DMS 273 treated with DMSO at 0.1 percent for 48 hours (cell line): ENCODE data around the gene BAIAP3.

Source experiments
- DNase-seq: peaks from one replicate; lab custom pipeline; 2025; lab: John Stamatoyannopoulos, UW

Gene BAIAP3

GRCh38 chr16:1348441-1348840 is 15.0 kb downstream of the BAIAP3 start:
- DNase-seq, result no peak

GRCh38 chr16:1348926-1349325 is 15.5 kb downstream of the BAIAP3 start:
- no peak for DNase-seq

- no peak for DNase-seq
Observed at GRCh38 chr16:1349351-1349750, 15.9 kb downstream of the BAIAP3 start.

GRCh38 chr16:1349951-1350350 is 16.5 kb downstream of the BAIAP3 start:
- no peak for DNase-seq

GRCh38 chr16:1350691-1351090 is 17.2 kb downstream of the BAIAP3 start:
- DNase-seq, result no peak

- DNase-seq, result no peak
Observed at GRCh38 chr16:1351215-1351581, 17.8 kb downstream of the BAIAP3 start.

GRCh38 chr16:1351582-1352362 is 18.3 kb downstream of the BAIAP3 start, which contains the start of the genes GNPTG and TSR3:
Gene GNPTG, plus strand, starts transcription at chr16:1351931. Its CDS starts 35 bp downstream, at chr16:1351966.
Gene TSR3, minus strand, starts transcription at chr16:1351878. Its CDS starts 74 bp downstream, at chr16:1351804.
- DNase-seq, result peak; percentile 7

- DNase-seq, result no peak
Observed at GRCh38 chr16:1354815-1355540, 21.5 kb downstream of the BAIAP3 start.

GRCh38 chr16:1355591-1355990 is 22.1 kb downstream of the BAIAP3 start:
- DNase-seq, result no peak

GRCh38 chr16:1356061-1356900 is 22.8 kb downstream of the BAIAP3 start:
- no peak for DNase-seq

- no peak for DNase-seq
Observed at GRCh38 chr16:1357906-1358566, 24.6 kb downstream of the BAIAP3 start.

GRCh38 chr16:1361685-1362360 is 28.4 kb downstream of the BAIAP3 start:
- no peak for DNase-seq

GRCh38 chr16:1362807-1363206 is 29.4 kb downstream of the BAIAP3 start:
- DNase-seq, result no peak

GRCh38 chr16:1363501-1364041 is 30.1 kb downstream of the BAIAP3 start:
- no peak for DNase-seq

GRCh38 chr16:1364510-1364909 is 31.1 kb downstream of the BAIAP3 start:
- DNase-seq, result no peak

GRCh38 chr16:1366060-1366711 is 32.7 kb downstream of the BAIAP3 start:
- no peak for DNase-seq

GRCh38 chr16:1366712-1367299 is 33.4 kb downstream of the BAIAP3 start:
- DNase-seq, result no peak

GRCh38 chr16:1367486-1368174 is 34.2 kb downstream of the BAIAP3 start:
- no peak for DNase-seq
